ENCODE results near the gene ENTPD5. TPM values are rescaled to one million over a fixed set of nuclear protein-coding genes. Genes with fewer than 3 reads are reported as not detected.
A peak's percentile ranks its signal among the peaks of the same experiment; 100 is the strongest.

ENTPD5 gene
- total and polyA plus RNA-seq, 9 donors: 3.3 to 12.3 (median 7.0) TPM

GRCh38 chr14:74034572-74034971, 15.5 kb upstream of the ENTPD5 start:
- H3K4me3 ChIP-seq: no peak overlapping the region
- no peak for DNase-seq
- no peaks in the 10 kb centered on the region for H3K4me1 ChIP-seq (ENCODE audit: insufficient read depth)
- H3K27ac ChIP-seq: no peak overlapping the region
- no peak for TF ChIP-seq POLR2A (IDR thresholded peaks at IDR 0.05)
- TF ChIP-seq EP300 (IDR thresholded peaks at IDR 0.05): no peak
- no peak for TF ChIP-seq CTCF (IDR thresholded peaks at IDR 0.05)
- intact Hi-C loops (cut with DNase I): no loop called here
- no peaks in the 10 kb centered on the region for H3K27me3 ChIP-seq
- 69 to 86% (median 81%) methylated on average over 3 of the region's 3 CpGs for WGBS, 3 donors
- H3K9me3 ChIP-seq: no peaks in the 10 kb centered on the region
- no peaks in the 10 kb centered on the region for H3K36me3 ChIP-seq

- Histone ChIP-seq H3K36me3 (no peaks in the 10 kb centered on the region), H3K27me3 (no peaks in the 10 kb centered on the region), H3K27ac (no peak overlapping the region), H3K9me3 (no peaks in the 10 kb centered on the region), H3K4me1 (ENCODE audit: insufficient read depth) (no peaks in the 10 kb centered on the region), H3K4me3 (no peak overlapping the region)
- intact Hi-C loops (cut with DNase I): no loop called here
- 95 to 98% (median 96%) methylated on average over 3 of the region's 3 CpGs for WGBS, 3 donors
- no peak for DNase-seq
- TF ChIP-seq EP300 (IDR thresholded peaks at IDR 0.05): no peak
- no peak for TF ChIP-seq POLR2A (IDR thresholded peaks at IDR 0.05)
- TF ChIP-seq CTCF (IDR thresholded peaks at IDR 0.05): no peak
Observed at GRCh38 chr14:74029136-74029535, 10.0 kb upstream of the ENTPD5 start.

GRCh38 chr14:74022346-74022745, 3.3 kb upstream of the ENTPD5 start:
- Histone ChIP-seq H3K27me3 (no peaks in the 10 kb centered on the region), H3K27ac (no peak overlapping the region), H3K4me1 (ENCODE audit: insufficient read depth) (no peaks in the 10 kb centered on the region), H3K9me3 (no peaks in the 10 kb centered on the region), H3K4me3 (no peak overlapping the region), H3K36me3 (no peaks in the 10 kb centered on the region)
- WGBS, 3 donors: 73 to 91% (median 85%) methylated on average over 4 of the region's 4 CpGs
- TF ChIP-seq POLR2A (IDR thresholded peaks at IDR 0.05): no peak
- no peak for TF ChIP-seq EP300 (IDR thresholded peaks at IDR 0.05)
- TF ChIP-seq CTCF (IDR thresholded peaks at IDR 0.05): no peak
- intact Hi-C loops (cut with DNase I): no loop called here
- DNase-seq: no peak

GRCh38 chr14:74019408-74020137, 485 bp upstream of the ENTPD5 start:
- Histone ChIP-seq H3K27me3 (no peaks in the 10 kb centered on the region), H3K4me3 (peak overlapping the region; percentile 70), H3K9me3 (no peaks in the 10 kb centered on the region), H3K27ac (peak overlapping the region in 1 of 2 donors; percentile 95), H3K36me3 (no peaks in the 10 kb centered on the region), H3K4me1 (ENCODE audit: insufficient read depth) (no peaks in the 10 kb centered on the region)
- TF ChIP-seq CTCF (IDR thresholded peaks at IDR 0.05) (no peak), POLR2A (IDR thresholded peaks at IDR 0.05) (no peak), EP300 (IDR thresholded peaks at IDR 0.05) (no peak)
- 1% methylated on average over 21 of the region's 21 CpGs for WGBS, 3 donors
- peak in 1 of 5 donors; percentile 39 for DNase-seq
- intact Hi-C loops (cut with DNase I): loop anchor here in 1 of 4 donors (10.0 kb wide), 1 partner anchor 135 kb away; the partner anchor contains the start of gene ZNF410
